K562 (cell line): ENCODE measurements around the gene COL8A2. TPM values are rescaled to one million over a fixed set of nuclear protein-coding genes. Genes with fewer than 3 reads are reported as not detected.
A peak's percentile ranks its signal among the peaks of the same experiment; 100 is the strongest.

Experiments
- ARID2 ChIP-seq: fragments of 450-650 bp; IDR thresholded peaks from 2 replicates; pipeline ENCODE4 v1.6.1; 2017; ENCODE audit warnings: antibody characterized with exemption, mild to moderate bottlenecking
- BCL6 ChIP-seq: fragments of 250-450 bp; sonication (Bioruptor Pico); IDR thresholded peaks from 2 replicates; pipeline ENCODE4 v1.4.0; 2020
- GTF2B ChIP-seq: IDR thresholded peaks from 2 replicates; pipeline ENCODE4 v1.6.1; 2011; ENCODE audit not compliant: insufficient read length; ENCODE audit errors: extremely low read depth
- KAT7 ChIP-seq: sonication (generic); formaldehyde crosslinking; IDR thresholded peaks from 2 replicates; pipeline ENCODE4 v1.8.0; 2022; ENCODE audit warnings: missing genetic modification reagents, mild to moderate bottlenecking, borderline replicate concordance
- MBD2 ChIP-seq: sonication (generic); IDR thresholded peaks from 2 replicates; pipeline ENCODE4 v1.6.1; 2016; ENCODE audit warnings: low read depth, borderline replicate concordance
- MEF2D ChIP-seq: conservative IDR thresholded peaks from 2 replicates; pipeline ENCODE4 v1.6.1; 2016; ENCODE audit warnings: low read depth, missing genetic modification characterization, missing compliant biosample characterization
- MNT ChIP-seq, 2 experiments: fragments of 450-650 bp; conservative IDR thresholded peaks; 2 replicates each; pipeline ENCODE4 v1.6.1; 2017; ENCODE audit warnings: mild to moderate bottlenecking in 2 of 2, moderate library complexity in 2 of 2
- RCOR1 ChIP-seq, 2 experiments: IDR thresholded peaks; 2 replicates each; pipeline ENCODE4 v1.6.1; 2012; ENCODE audit warnings: low read depth in 2 of 2, low read length in 2 of 2, borderline replicate concordance in 1 of 2, improper control_type of control experiment in 1 of 2
- RERE ChIP-seq: sonication (generic); formaldehyde crosslinking; IDR thresholded peaks from 2 replicates; pipeline ENCODE4 v1.8.0; 2023; ENCODE audit warnings: missing genetic modification reagents, mild to moderate bottlenecking, borderline replicate concordance
- SAP30 ChIP-seq: fragments of 200-600 bp; sonication (generic); IDR thresholded peaks from 2 replicates; pipeline ENCODE4 v1.6.1; 2012; ENCODE audit warnings: borderline replicate concordance, low read depth, mild to moderate bottlenecking, moderate library complexity, low read length, control low read depth, inconsistent platforms; ENCODE audit not compliant: insufficient read depth, poor library complexity, severe bottlenecking
- TCF15 ChIP-seq: fragments of 250-450 bp; sonication (Bioruptor Pico); IDR thresholded peaks from 2 replicates; pipeline ENCODE4 v1.8.0; 2022; ENCODE audit warnings: moderate library complexity, mild to moderate bottlenecking, inconsistent platforms
- ZHX1 ChIP-seq: fragments of 150-350 bp; conservative IDR thresholded peaks from 2 replicates; pipeline ENCODE4 v1.6.1; 2014; ENCODE audit warnings: low read length
- ZNF197 ChIP-seq: fragments of 200-800 bp; sonication (Bioruptor generic); IDR thresholded peaks from 2 replicates; pipeline ENCODE4 v1.6.1; 2016; ENCODE audit warnings: low read depth, missing genetic modification characterization, missing compliant biosample characterization
- ZNF274 ChIP-seq: IDR thresholded peaks from 2 replicates; pipeline ENCODE4 v1.6.1; 2011; ENCODE audit warnings: low read depth, mild to moderate bottlenecking, low read length, moderate library complexity, borderline replicate concordance
- ZNF785 ChIP-seq: fragments of 250-450 bp; sonication (Bioruptor Pico); IDR thresholded peaks from 2 replicates; pipeline ENCODE4 v1.4.0; 2020; ENCODE audit warnings: mild to moderate bottlenecking
- polyA plus RNA-seq, 8 experiments: library from polyadenylated mRNA; depleted of rRNA in 4 of 8; stranded (reverse) in 5 of 8; unstranded in 3 of 8; fragments of >200 nt; fragmentation: Nextera tagmentation in 2 of 8; fragmentation: Illumina TruSeq in 1 of 8; extraction: Ambion mirVana in 2 of 8; extraction: Trizol in 1 of 8; gene quantifications; 2 replicates each; pipeline versions ENCODE4 v1.2.1 to v1.2.3, GENCODE V29; 2011 to 2014; ENCODE audit warnings: inconsistent platforms in 1 of 8, missing spikeins in 1 of 8
- total RNA-seq, 7 experiments: library from RNA; depleted of rRNA in 6 of 7; stranded (reverse); fragments of >200 nt in 6 of 7; fragmentation: Illumina TruSeq in 2 of 7; extraction: Trizol in 2 of 7; gene quantifications; 2 replicates each; pipeline versions ENCODE4 v1.2.1 to v1.2.3, GENCODE V29; 2011 to 2021; ENCODE audit warnings: low replicate concordance in 1 of 7

Gene COL8A2
- total and polyA plus RNA-seq, 9 of the 15 experiments (the other 6 are each of a cell fraction or from before 2014, with no cell fraction given): 0.03 to 0.14 (median 0.04) TPM; not detected in 5

GRCh38 chr1:36161641-36162531 lies 36.9 kb upstream of the COL8A2 start (continued):
- TF ChIP-seq RERE (CRISPR knock-in tag) (no peak), TCF15 (no peak), ZNF197 (no peak), MNT (conservative IDR thresholded peaks at IDR 0.05) (peak in 1 of 2 experiments; percentile 14; a peak in 1 of 4 replicates), GTF2B (no peak), BCL6 (CRISPR knock-in tag) (no peak), ARID2 (no peak), ZNF785 (no peak), RCOR1 (IDR thresholded peaks at IDR 0.05; ENCODE audit: borderline replicate concordance in 1 of 2, low read depth in 2 of 2, low read length in 2 of 2) (no peak), ZNF274 (no peak), SAP30 (no peak), KAT7 (CRISPR knock-in tag) (no peak), MBD2 (no peak), MEF2D (tag) (no peak), ZHX1 (no peak)
